Middle frontal gyrus (tissue), 1 donor: ENCODE measurements around the gene ZNF281.
"Not testable (repeated sequence)": the region's sequence is repeated elsewhere in the genome, so short reads cannot be mapped to it uniquely, and the experiment has no call there.

Experiments used
- DNase-seq: peaks from one replicate; pipeline ENCODE4 v3.0.0-alpha.2; 2015; ENCODE audit warnings: low spot score; ENCODE audit errors: extremely low spot score

Gene ZNF281

GRCh38 chr1:200364831-200365230, 45.0 kb downstream of the ZNF281 start:
- no peak for DNase-seq

GRCh38 chr1:200364091-200364759, 45.6 kb downstream of the ZNF281 start:
- DNase-seq: no peak

- DNase-seq: no peak
Observed at GRCh38 chr1:200363264-200363933, 46.4 kb downstream of the ZNF281 start.

- no peak for DNase-seq
Observed at GRCh38 chr1:200362421-200362820, 47.4 kb downstream of the ZNF281 start.

GRCh38 chr1:200359610-200360163, 50.1 kb downstream of the ZNF281 start:
- DNase-seq: no peak

GRCh38 chr1:200357925-200358324, 51.9 kb downstream of the ZNF281 start:
- not testable (repeated sequence) for DNase-seq

- DNase-seq: no peak
Observed at GRCh38 chr1:200355801-200356200, 54.0 kb downstream of the ZNF281 start.
